ENCODE measurements around the gene BEGAIN. TPM values are rescaled to one million over a fixed set of nuclear protein-coding genes. Genes with fewer than 3 reads are reported as not detected.

BEGAIN gene
- total and polyA plus RNA-seq, 5 experiments from 2014 or later, result 0.25 to 1.5 (median 0.84) TPM; not detected in 1

DNA sequence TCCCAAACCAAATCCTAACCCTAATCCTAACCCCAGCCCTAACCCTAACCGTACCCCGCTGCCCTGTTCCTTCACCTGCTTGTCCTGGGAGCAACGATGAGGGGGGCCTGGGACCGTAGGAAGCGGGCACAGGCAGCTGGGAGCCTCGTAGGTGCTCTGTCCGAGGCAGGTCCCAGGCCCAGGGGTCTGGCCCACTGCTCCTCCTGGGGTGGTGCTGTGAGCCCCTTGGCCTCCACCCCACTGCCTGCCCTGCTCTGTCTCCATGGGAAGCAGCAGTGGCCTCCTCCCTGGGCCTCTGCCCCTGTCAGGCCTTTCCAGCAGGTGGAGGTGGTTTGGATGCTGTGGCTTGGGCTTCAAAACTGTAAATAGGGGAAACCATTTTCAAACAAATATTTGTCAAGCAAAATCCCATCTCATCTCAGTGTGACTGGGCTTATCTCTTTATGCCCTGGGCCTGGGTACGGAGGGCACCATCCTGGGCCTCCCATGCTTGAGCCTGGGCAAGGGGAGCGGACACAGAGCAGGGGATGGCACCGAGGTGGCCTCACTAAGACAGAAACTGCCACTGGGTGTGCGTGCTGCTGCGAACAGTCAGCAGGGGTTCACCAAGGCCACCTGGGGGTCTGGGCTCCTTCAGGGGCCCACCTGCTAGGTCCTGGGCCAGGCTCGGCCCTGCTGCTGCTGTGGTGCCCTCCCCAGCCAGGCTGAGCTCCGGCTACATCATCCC, 3.7 kb upstream of the BEGAIN start:
- Mint-ChIP-seq H3K36me3 (no peaks in the 10 kb centered on the region), H3K27me3 (peaks cover 22 to 51% (median 32%) of the 10 kb centered on the region in 5 donors), H3K4me1 (peaks cover 0 to 6% (median 4%) of the 10 kb centered on the region in 4 donors), H3K27ac (peak overlapping the region in 1 of 10 donors; percentile 29), H3K9me3 (no peaks in the 10 kb centered on the region), H3K4me3 (no peak overlapping the region)
- ATAC-seq (no peak), DNase-seq (peak in 1 of 10 donors; percentile 45)
- POLR2A ChIA-PET, result no interaction called here

DNA sequence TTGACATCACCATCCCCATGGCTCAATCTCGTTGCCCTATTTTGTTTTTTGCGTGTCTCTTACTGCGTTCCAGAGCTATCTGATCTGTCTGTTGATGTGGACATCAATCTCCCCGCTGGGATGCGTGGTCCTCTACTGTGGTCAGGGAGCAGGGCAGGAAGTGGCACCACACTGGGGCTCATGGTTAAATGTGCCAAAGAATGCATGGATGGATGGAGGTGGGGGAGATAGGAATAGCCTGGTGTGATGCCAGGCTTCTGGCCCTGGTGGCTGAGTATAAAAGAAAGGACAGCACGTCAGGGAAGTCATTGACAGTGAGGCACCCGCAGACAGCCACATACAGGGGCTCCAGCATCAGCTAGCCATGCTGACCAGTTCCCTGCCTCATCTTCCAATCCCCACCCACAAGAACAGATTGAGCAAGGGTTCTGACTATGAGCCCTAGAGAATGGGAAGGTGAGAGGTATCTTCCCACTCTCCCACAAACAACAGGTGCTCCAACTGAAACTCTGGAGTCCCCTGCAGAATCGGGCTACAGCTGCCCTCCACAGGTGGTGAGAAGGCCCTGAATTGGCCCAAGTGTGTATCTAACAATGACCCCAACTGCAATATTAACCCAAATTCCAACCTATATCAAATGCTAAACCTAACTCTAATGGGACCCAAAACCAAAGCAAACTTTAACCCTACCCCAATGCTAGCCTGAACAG, 2.7 kb upstream of the BEGAIN start:
- Mint-ChIP-seq H3K36me3 (no peaks in the 10 kb centered on the region), H3K4me1 (peaks cover 0 to 6% (median 4%) of the 10 kb centered on the region in 4 donors), H3K9me3 (no peaks in the 10 kb centered on the region), H3K4me3 (peak overlapping the region in 2 of 10 donors; percentile 9 to 28), H3K27ac (peak overlapping the region in 1 of 10 donors; percentile 57), H3K27me3 (peaks cover 21 to 51% (median 32%) of the 10 kb centered on the region in 5 donors)
- DNase-seq (peak in 1 of 10 donors; percentile 16), ATAC-seq (no peak)
- POLR2A ChIA-PET, result no interaction called here

DNA sequence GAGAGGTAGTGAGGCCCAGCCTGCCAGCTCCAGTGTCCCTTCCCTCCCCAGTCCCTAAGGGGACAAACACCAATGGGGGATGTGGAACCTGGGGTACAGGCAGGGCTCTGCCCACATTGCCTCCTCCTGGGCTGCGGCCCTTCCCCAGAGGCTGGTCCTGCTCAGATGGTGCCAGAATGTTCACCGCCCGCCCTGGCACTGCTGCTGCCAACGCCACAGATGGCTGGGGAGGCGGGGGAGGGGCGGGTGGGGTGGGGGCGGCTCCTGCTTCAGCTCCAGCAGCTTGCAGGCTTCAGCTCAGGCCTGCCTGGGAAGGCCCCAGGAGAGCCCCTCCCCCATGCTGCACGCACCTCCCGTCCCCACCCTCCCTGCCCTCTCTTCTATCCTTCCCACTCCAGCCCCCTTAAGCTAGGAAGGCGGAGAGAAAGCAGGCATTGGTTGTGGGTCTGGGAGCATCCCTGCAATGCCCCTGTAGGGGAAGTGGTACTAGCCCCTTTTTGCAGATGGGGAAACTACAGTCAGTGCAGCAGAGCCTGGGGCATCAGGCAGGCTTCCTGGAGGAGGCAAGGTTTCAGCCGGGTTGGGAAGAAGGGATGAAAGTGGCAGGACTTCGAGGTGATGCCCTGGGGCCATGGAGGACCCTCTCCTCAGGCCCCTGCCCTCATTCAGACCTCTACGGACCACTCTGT, 2.0 kb upstream of the BEGAIN start:
- H3K9me3 Mint-ChIP-seq, result no peaks in the 10 kb centered on the region
- peaks cover 0 to 6% (median 4%) of the 10 kb centered on the region in 4 donors for H3K4me1 Mint-ChIP-seq
- ATAC-seq (no peak), DNase-seq (peak in 1 of 10 donors; percentile 15)
- H3K36me3 Mint-ChIP-seq, result no peaks in the 10 kb centered on the region
- POLR2A ChIA-PET, result no interaction called here
- peaks cover 21 to 51% (median 32%) of the 10 kb centered on the region in 5 donors for H3K27me3 Mint-ChIP-seq
- H3K4me3 Mint-ChIP-seq, result peak overlapping the region in 1 of 10 donors; percentile 9
- no peak overlapping the region for H3K27ac Mint-ChIP-seq

DNA sequence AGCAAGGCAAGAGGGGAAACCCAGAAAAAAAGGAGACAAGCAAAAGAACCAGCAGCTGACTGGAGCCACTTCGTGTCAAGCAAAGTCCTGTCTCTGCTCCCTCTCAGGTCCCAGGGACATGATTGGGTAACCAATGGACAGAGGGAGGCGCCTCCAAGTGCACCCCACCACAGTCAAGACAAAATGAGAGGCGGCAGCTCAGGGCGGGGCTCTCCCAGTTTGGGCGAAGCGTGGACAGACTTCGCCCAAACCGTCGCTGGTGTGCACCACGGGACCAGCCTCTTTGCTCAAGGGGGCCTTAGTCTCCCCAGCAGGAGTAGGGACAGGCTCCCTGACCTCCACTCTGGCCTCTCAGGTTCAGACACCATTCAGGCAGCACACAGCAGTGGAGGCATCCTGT, 1.5 kb upstream of the BEGAIN start:
- peaks cover 21 to 50% (median 32%) of the 10 kb centered on the region in 5 donors for H3K27me3 Mint-ChIP-seq
- peak overlapping the region in 7 of 10 donors; percentile 33 to 70 (median 56) for H3K4me3 Mint-ChIP-seq
- H3K9me3 Mint-ChIP-seq, result no peaks in the 10 kb centered on the region
- peak in 1 of 10 donors; percentile 50 for DNase-seq
- no peak for ATAC-seq
- no peaks in the 10 kb centered on the region for H3K36me3 Mint-ChIP-seq
- H3K4me1 Mint-ChIP-seq, result peaks cover 0 to 6% (median 4%) of the 10 kb centered on the region in 4 donors
- no peak overlapping the region for H3K27ac Mint-ChIP-seq
- POLR2A ChIA-PET, result no interaction called here

DNA sequence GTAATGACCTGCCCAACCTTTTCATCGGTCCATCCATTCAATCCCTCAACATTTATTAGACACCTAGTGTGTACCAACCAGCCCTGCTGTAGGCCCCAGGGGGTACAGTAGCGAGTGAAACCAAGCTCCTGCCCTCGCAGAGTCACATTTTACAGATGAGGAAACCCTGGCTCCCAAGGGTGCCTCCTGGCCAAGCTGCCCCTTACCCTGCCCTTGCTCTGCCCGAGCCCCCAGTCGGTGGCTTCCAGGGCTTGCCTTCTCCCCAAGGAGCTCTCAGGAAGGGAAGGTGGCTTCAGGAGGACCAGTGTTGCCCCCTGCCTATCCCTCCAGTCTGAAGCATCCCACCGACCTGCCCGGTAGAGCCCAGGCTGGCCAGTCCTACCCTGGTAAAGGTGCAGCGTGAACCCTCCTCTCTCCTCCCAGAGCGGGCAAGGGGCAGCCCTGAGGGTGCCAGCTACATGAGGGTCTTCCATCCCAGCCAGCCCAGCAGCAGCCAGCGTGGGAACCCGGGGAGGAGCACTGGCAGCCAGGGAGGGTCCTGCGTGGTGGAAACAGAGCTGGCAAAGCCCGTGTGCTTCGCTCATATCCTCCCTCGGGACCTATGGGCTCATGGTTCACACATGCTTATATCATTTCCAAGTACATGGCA, 670 bp upstream of the BEGAIN start:
- POLR2A ChIA-PET, result no interaction called here
- no peak for ATAC-seq
- no peak overlapping the region for H3K27ac Mint-ChIP-seq

DNA sequence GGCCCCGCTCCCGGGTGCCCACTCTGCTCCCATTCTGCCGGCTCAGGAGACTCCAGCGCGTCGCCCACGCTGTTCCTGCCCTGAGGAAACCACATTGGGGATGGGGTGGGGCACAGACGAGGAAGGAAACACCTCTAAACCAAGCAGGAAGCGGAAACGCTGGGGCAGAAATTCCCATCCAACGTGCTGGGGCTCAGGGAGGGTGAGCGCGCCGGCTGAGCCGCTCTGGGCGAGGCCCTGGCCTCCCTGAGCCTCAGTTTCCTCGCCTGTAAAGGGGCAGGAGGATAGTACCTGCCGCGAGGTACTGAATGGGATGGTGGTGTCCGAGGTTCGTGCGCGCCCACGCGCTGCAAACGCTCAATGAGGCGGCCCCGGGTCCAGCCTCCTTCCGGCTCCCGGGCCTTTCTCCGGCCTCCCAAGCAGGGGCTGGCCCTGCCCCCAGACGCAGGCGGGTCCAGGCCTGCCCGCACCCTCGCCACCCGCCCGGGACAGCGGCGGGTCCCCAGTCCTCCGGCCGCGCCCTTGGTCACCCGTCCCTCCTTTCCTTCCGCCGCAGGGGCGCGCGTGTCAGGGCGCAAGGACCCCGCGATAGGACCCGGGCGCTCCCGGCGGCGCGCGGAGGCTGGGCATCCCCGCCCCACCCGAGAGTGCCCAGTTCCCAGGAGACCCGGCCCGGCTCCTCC, 673 bp downstream of the BEGAIN start:
- DNase-seq (peak in 1 of 10 donors; percentile 35), ATAC-seq (peak; percentile 32)
- Mint-ChIP-seq H3K36me3 (no peaks in the 10 kb centered on the region), H3K4me1 (peaks cover 0 to 6% (median 4%) of the 10 kb centered on the region in 4 donors), H3K27ac (peak overlapping the region in 1 of 10 donors; percentile 56), H3K9me3 (no peaks in the 10 kb centered on the region), H3K27me3 (peaks cover 13 to 37% (median 25%) of the 10 kb centered on the region in 5 donors), H3K4me3 (peak overlapping the region in 9 of 10 donors; percentile 48 to 71 (median 65))
- POLR2A ChIA-PET, result no interaction called here

More for the DNA sequence above, 670 bp upstream of the BEGAIN start:
- Mint-ChIP-seq H3K4me3 (peak overlapping the region; percentile 46 to 80 (median 68)), H3K36me3 (no peaks in the 10 kb centered on the region), H3K4me1 (peaks cover 0 to 6% (median 6%) of the 10 kb centered on the region in 4 donors), H3K9me3 (no peaks in the 10 kb centered on the region), H3K27me3 (peaks cover 19 to 47% (median 32%) of the 10 kb centered on the region in 5 donors)
- DNase-seq, result peak in 1 of 10 donors; percentile 35

DNA sequence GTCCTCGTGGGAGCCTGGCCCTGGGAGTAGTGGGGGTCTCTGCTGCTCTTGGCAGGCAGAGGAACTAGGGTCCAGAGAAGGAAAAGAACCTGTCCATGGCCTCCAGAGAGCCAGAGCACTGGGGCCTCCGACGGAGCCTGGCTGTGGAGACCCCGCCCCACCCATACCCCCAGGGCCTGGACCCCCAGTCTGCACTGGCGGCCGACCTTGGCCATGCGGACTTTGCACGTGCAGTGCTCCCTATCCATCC, 1.1 kb downstream of the BEGAIN start:
- peak overlapping the region in 9 of 10 donors; percentile 48 to 71 (median 65) for H3K4me3 Mint-ChIP-seq
- no peak for ATAC-seq
- no peak for DNase-seq
- H3K36me3 Mint-ChIP-seq, result no peaks in the 10 kb centered on the region
- peaks cover 0 to 6% (median 4%) of the 10 kb centered on the region in 4 donors for H3K4me1 Mint-ChIP-seq
- peak overlapping the region in 1 of 10 donors; percentile 56 for H3K27ac Mint-ChIP-seq
- H3K9me3 Mint-ChIP-seq, result no peaks in the 10 kb centered on the region
- POLR2A ChIA-PET, result no interaction called here
- peaks cover 11 to 32% (median 25%) of the 10 kb centered on the region in 5 donors for H3K27me3 Mint-ChIP-seq

DNA sequence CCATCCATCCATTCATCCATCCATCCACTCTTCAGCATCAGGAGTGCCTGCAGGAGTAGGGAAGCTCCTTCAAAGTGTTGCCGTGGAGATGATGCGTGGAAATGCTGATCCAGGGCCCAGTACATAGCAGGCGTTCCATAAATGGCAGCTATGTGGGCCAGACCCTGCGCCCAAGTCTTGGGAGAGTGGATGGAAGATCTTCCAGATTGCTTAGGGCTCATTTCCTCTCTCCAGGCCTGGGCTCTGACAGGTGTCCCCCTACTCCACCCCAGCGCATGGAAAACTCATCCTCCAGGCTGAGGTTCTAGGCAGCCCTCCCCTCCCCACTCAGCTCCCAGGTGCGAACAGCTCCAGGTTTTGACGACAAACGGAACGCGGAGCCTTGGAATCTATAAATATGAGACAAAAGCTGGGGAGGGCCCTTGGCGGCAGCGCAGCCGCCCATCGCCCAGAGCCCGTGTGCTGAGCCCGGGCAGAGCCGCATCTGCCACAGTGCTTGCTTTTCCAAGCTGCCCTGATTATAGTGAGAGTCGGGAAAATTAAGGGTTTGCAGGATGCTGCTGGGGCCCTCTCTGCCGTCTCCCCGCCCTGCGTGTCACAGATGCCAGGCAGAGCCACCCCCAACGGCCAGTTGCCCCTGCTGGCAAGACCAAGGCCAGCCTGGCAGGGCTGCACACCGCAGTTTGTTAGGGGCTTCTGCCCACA, 1.6 kb downstream of the BEGAIN start:
- no peak overlapping the region for H3K27ac Mint-ChIP-seq
- peaks cover 0 to 6% (median 4%) of the 10 kb centered on the region in 4 donors for H3K4me1 Mint-ChIP-seq
- DNase-seq (peak in 1 of 10 donors; percentile 27), ATAC-seq (no peak)
- H3K9me3 Mint-ChIP-seq, result no peaks in the 10 kb centered on the region
- peaks cover 10 to 29% (median 20%) of the 10 kb centered on the region in 5 donors for H3K27me3 Mint-ChIP-seq
- peak overlapping the region in 9 of 10 donors; percentile 36 to 71 (median 56) for H3K4me3 Mint-ChIP-seq
- POLR2A ChIA-PET, result no interaction called here
- no peaks in the 10 kb centered on the region for H3K36me3 Mint-ChIP-seq

DNA sequence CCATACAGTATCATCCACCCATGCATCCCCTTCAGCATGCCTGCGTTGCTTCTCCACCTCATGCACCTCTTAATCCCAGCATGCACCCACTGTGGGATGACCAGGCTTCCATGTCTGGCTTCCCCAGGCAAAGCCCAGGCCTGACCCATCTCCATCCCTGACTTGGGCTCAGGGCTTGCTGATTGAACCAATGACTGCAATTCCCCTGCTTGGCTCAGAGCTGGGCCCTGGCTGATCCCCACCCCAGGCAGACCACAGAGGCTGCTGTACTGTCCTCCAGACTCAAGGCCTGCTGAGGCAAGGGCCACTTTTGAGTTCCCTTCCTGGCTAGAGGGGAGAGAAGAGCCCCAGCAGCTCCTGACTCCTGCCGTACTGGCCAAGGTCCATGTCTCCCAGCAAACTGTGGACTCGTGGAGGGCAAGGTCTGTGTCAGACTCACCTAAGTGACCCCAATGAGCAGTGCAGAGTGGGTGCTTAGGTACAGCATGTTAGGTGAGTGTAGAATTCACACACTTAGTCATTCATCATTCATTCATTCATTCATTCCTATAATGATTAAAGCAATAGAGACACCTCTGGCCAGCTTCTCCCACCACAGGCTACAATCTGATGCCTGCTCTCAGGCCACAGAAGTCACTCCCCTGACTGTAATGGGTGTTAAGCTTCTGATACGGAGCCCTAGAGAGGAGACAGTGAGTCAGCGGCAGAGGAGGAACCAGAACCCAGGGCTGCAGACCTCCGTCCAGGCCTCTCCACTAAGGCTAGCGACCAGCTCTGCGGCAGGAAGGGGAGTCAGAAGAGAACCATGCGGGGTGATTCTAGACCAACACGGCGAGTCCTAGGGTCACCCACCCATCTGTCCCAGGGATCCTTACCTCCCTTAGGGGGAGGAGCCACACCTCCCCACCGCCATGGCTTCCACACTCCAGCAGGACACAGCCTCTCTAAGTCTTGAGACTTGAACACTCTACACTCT, 2.9 kb downstream of the BEGAIN start:
- POLR2A ChIA-PET, result no interaction called here
- peaks cover 0 to 6% (median 4%) of the 10 kb centered on the region in 4 donors for H3K4me1 Mint-ChIP-seq
- no peaks in the 10 kb centered on the region for H3K9me3 Mint-ChIP-seq
- H3K27me3 Mint-ChIP-seq, result peaks cover 4 to 16% (median 11%) of the 10 kb centered on the region in 5 donors
- no peaks in the 10 kb centered on the region for H3K36me3 Mint-ChIP-seq
- H3K4me3 Mint-ChIP-seq, result peak overlapping the region in 2 of 10 donors; percentile 5 to 41
- no peak for ATAC-seq
- DNase-seq, result peak in 1 of 10 donors; percentile 54
- peak overlapping the region in 4 of 10 donors; percentile 9 to 84 (median 68) for H3K27ac Mint-ChIP-seq

DNA sequence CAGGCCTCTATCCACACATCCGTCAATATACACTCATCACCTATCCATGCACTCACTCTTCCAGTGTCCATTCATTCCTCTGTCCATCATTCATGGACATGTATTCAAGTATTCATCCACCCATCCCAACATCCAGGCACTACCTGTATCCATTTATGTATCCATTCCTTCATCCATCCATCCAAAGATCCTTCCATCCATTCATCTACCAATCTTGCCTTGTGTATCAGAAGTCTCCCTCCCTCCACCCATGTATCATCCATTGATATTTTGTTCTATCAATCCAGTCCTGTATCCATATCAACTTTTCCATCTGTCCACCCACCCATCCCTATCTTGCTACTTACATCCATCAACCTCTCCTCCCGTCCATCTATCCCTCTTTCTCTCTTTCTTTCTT, 4.0 kb downstream of the BEGAIN start:
- H3K4me3 Mint-ChIP-seq, result no peak overlapping the region
- no peak overlapping the region for H3K27ac Mint-ChIP-seq
- no peak for ATAC-seq

More for the DNA sequence above, 4.0 kb downstream of the BEGAIN start:
- peaks cover 0 to 6% (median 3%) of the 10 kb centered on the region in 4 donors for H3K4me1 Mint-ChIP-seq
- H3K27me3 Mint-ChIP-seq, result peaks cover under 1 to 11% (median 5%) of the 10 kb centered on the region in 5 donors
- no peaks in the 10 kb centered on the region for H3K36me3 Mint-ChIP-seq
- DNase-seq, result no peak
- POLR2A ChIA-PET, result no interaction called here
- H3K9me3 Mint-ChIP-seq, result peaks cover 0 to 4% (median 0%) of the 10 kb centered on the region in 9 donors
